GM19043 (cell line): ENCODE measurements around the gene ALOX12.
"Not testable (repeated sequence)": the region's sequence is repeated elsewhere in the genome, so short reads cannot be mapped to it uniquely, and the experiment has no call there.

Experiments used
- ATAC-seq: cut with Tn5 transposase; IDR thresholded peaks from one replicate; pipeline ENCODE4 v1.9.1; 2021; ENCODE audit warnings: low read depth; ENCODE audit not compliant: unreplicated experiment

ALOX12 gene

GRCh38 chr17:6995500-6996255 lies at the start of gene ALOX12:
Gene ALOX12, plus strand, starts transcription at chr17:6996049. Its CDS starts 69 bp downstream, at chr17:6996118.
- ATAC-seq: no peak

DNA sequence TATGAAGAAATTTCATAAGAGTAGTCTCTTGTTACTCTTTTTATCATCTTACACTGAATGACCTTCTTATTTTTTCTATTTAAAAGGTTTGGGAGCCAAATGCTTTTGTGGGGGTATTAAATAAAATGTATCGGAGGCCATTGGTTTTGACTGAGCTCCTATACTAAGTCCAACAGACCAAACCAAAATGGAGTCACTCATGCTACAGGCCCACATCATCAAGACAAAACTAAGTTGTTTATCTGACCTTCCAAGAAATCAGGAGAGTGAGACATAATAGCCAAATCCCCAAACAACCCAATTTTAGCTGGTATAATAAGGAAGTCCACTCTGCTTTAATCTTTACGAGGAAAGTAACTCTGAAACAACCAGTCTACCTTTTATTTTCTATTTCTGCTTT lies 48.1 kb upstream of the ALOX12 start:
- no peak for ATAC-seq

DNA sequence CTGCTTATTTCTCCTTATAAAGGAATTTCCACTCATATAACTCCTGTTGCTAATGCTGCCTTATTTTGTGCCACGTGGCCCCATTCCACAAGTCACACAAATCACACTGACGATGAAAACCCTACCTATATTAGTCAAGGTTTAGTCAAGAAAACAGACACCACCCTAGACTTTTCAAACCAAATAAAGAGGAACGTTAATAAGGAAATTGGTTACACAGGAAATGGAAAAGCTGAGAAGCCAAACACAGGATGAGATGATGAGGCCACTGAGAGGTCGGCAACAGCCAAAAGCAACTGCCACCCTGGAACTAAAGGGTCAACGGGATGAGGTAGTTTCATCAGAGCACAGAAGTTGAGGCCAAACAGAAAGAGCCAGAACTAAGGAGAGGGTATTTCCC lies 47.3 kb upstream of the ALOX12 start:
- ATAC-seq: no peak

DNA sequence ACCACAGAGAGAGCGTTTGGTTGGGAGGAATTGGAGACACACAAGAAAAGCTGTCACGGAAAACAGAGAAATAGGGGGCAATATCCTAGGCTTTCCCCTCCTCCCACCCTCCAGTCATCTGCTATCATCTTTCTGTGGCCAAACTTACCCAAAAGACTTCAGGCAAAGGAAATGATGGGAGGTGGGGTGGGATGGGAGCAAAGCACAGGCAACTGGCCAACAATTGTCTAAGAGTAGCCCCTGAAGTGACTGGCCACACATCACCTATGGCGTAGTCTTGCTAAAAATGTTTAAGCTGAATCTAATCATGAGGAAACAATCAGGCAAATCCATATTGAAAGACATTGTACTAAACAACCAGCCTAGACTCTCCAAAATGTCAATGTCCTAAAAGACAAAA lies 46.9 kb upstream of the ALOX12 start:
- no peak for ATAC-seq

DNA sequence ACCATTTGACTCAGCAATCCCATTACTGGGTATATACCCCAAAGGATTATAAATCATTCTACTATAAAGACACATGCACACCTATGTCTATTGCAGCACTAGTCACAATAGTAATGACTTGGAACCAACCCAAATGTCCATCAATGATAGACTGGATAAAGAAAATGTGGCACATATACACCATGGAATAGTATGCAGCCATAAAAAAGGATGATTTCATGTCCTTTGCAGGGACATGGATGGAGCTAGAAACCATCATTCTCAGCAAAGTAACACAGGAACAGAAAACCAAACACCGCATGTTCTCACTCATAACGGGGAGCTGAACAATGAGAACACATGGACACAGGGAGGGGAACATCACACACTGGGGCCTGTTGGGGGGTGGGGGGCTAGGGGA lies 44.9 kb upstream of the ALOX12 start:
- not testable (repeated sequence) for ATAC-seq

- ATAC-seq: no peak
These were observed 42.2 kb upstream of the ALOX12 start for GRCh38 chr17:6953689-6954088.

DNA sequence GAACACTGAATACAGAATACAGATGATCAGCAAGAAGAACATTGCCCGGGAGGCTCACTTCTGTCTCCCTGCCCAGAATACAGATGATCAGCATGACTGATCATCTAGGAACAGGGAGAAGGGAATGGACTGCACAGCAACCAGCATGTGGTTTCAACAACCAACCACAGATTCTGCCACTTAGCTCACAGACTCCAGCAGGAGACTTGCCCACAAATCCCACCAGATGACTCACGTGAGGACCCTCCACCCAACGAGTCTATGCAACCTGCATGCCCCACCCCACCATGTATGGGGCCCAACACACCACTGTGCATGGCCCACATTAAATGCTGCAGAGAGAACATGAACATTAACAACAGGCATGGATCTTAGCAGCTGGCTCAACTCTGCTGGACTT lies 36.1 kb upstream of the ALOX12 start:
- no peak for ATAC-seq

GRCh38 chr17:6969323-6969726 lies 26.5 kb upstream of the ALOX12 start:
- ATAC-seq: no peak

- ATAC-seq: no peak
These were observed 24.9 kb upstream of the ALOX12 start for GRCh38 chr17:6970992-6971391.

GRCh38 chr17:6979440-6979839 lies 16.4 kb upstream of the ALOX12 start:
- ATAC-seq: not testable (repeated sequence)

DNA sequence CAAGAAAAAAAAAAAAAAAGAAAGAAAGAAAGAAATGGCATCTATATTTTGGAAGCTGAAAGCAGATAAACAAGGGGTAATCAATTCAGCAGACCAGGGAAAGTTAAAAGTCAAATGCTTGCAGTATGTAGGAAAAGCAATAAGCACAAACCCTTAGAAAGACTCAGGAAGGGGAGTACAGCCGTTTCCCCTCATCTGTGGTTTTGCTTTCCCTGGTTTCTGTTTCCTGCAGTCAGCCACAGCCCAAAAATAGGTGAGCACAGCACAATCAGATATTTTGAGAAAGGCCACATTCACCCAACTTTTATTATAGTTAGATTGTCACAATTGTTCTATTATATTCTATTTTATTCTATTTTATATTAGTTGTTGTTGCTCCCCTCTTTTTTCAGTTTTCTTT lies 14.4 kb upstream of the ALOX12 start:
- no peak for ATAC-seq

DNA sequence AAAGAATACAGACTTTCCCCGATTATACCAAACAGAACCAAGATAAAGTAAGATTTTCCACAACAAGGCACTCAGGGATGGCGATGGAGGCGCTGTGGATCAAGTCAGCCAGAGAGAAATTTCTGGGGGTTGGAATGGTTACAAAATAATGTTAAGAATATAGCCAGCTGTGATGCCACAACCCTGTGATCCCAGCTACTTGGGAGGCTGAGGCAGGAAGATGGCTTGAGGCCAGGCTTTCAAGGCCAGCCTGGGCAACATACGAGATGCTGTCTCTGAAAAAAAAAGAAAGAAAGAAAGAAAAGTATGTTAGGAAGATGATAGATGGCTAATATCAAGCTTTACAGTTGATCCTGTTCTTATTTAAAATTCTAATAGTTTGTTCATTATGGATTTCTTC lies 10.6 kb upstream of the ALOX12 start:
- ATAC-seq: no peak

DNA sequence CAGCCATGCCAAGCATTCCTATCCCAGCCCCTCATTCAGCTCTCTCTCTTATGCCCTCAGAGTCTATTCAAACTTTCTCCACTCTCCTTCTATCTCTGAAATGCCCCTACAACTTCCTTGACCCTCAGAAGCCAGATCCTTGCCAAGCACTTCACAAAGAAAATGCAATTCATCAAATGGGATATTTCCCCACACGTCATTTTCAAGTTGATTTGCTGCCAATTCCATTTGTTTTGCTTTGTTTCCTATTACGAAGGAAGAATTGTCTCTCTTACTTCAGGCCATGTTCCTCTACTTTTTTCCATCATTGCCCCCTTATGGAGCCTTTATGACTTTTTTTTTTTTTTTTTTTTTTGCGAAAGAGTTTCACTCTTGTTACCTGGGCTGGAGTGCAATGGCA lies 9.2 kb upstream of the ALOX12 start:
- ATAC-seq: no peak

- no peak for ATAC-seq
These were observed 6.1 kb upstream of the ALOX12 start for GRCh38 chr17:6989779-6990178.

GRCh38 chr17:6993613-6994056 lies 2.2 kb upstream of the ALOX12 start:
- ATAC-seq: not testable (repeated sequence)

GRCh38 chr17:6994118-6994598 lies 1.7 kb upstream of the ALOX12 start:
- no peak for ATAC-seq

GRCh38 chr17:6994666-6995256 lies 1.1 kb upstream of the ALOX12 start:
- ATAC-seq: no peak

DNA sequence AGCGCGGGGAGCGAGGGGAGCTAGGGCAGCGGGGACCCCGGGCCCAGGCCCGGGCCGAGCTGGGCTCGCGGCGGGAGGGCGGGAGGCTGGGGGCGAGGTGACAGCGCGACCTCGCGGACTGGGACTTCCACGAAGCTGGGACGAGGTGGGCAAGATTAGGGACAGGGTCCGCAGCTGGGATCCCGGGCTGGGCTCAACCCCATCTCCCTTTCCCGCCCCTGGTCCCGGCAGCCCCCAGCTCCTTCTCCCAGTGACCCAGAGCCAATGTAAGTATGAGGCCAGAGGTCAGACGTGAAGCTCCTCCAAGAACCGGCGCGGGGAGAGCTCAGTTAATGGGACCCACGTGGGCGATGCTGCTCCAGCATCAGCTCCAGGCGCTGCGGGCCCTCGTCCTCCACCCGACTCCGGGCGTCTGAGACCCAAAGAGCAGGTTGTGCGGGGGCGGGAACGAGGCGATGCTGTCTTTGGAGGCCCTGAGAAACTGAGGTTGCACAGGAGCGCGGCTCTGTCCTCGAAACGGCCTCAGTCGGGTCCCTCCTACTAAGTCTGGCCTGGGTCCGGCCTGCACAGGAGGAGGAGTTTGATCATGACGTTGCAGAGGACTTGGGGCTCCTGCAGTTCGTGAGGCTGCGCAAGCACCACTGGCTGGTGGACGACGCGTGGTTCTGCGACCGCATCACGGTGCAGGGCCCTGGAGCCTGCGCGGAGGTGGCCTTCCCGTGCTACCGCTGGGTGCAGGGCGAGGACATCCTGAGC lies 585 bp downstream of the ALOX12 start:
- ATAC-seq: no peak

DNA sequence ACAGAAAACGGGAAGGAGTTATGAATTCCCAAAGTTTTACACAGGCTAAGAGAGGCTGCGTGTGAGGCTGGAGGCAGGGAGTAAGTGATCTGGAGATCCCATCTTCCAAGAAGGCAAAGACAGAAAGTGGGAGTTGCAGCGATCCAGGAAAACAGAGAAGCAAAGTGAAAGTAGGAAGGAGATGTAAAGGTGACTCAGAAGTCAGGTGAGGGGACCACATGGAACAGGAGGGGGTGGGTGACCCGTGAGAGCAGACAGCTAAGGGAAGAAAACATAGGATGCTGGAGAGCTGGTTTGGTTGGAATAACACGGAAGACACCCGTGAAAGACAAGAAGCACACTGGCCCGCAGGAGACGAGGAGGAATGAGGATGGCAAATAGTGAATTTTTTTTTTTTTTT lies 1.3 kb downstream of the ALOX12 start:
- no peak for ATAC-seq

- ATAC-seq: no peak
These were observed 3.1 kb downstream of the ALOX12 start for GRCh38 chr17:6998855-6999508.
